ENCODE data around the gene MED15. TPM values are rescaled to one million over a fixed set of nuclear protein-coding genes. Genes with fewer than 3 reads are reported as not detected.

MED15 gene
- total and polyA plus RNA-seq, 2 of the 8 experiments (the other 6 are each of a cell fraction or from before 2014, with no cell fraction given), result 28.3 to 57.1 TPM

- H3K9me3 ChIP-seq (ENCODE audit: insufficient read depth in 2 of 2, low read depth in 1 of 2, low read length in 1 of 2), result no peaks in the 10 kb centered on the region
- H2AFZ ChIP-seq (ENCODE audit: low read length), result no peak overlapping the region
- no peaks in the 10 kb centered on the region for H3K4me1 ChIP-seq (replicated peaks in 1 of 4; ENCODE audit: control insufficient read depth in 3 of 4, insufficient read depth in 4 of 4, low read length in 3 of 4)
- no peak overlapping the region for H3K23ac ChIP-seq (ENCODE audit: insufficient read length)
- H4K5ac ChIP-seq (ENCODE audit: insufficient read length, low read depth, low read length), result no peak overlapping the region
- no peak overlapping the region for H3K4me3 ChIP-seq (ENCODE audit: extremely low read depth in 1 of 4, insufficient read depth in 2 of 4, low read depth in 3 of 4, low read length in 4 of 4)
- H3K36me3 ChIP-seq (ENCODE audit: control insufficient read depth in 2 of 4, insufficient read depth in 4 of 4, low read length in 3 of 4), result no peaks in the 10 kb centered on the region
- 94% methylated on average over 4 of the region's 5 CpGs; no CpG with 5 or more reads in 1 of the 2 experiments for WGBS, 2 experiments (ENCODE audit: extremely low coverage in 1 of 2, insufficient coverage in 1 of 2, insufficient read length in 1 of 2, insufficient replicate concordance in 2 of 2, low coverage in 1 of 2, low lambda C conversion rate in 2 of 2, missing lambda C conversion rate in 1 of 2)
- no peak overlapping the region for H3K18ac ChIP-seq (ENCODE audit: extremely low read depth, low read length)
- H3K79me1 ChIP-seq (ENCODE audit: low read depth, low read length), result no peaks in the 10 kb centered on the region
- H3K23me2 ChIP-seq (ENCODE audit: low read depth, low read length), result no peaks in the 10 kb centered on the region
- FAIRE-seq (no peak), DNase-seq (ENCODE audit: low read depth in 1 of 2, low spot score in 2 of 2) (no peak)
- no peak overlapping the region for H2BK20ac ChIP-seq (ENCODE audit: low read length)
- no peaks in the 10 kb centered on the region; a peak in 1 of 7 replicates for H3K27me3 ChIP-seq (replicated peaks in 1 of 4; ENCODE audit: control insufficient read depth in 3 of 4, extremely low read depth in 1 of 4, insufficient read depth in 3 of 4, low read length in 3 of 4)
- no peak for TF ChIP-seq TEAD4 (IDR thresholded peaks at IDR 0.05; ENCODE audit: low read depth, low read length)
- TF ChIP-seq, protein P1, sequence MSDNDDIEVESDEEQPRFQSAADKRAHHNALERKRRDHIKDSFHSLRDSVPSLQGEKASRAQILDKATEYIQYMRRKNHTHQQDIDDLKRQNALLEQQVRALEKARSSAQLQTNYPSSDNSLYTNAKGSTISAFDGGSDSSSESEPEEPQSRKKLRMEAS (IDR thresholded peaks at IDR 0.05), result no peak
- H3K4me2 ChIP-seq (ENCODE audit: insufficient read depth in 1 of 2, low read depth in 2 of 2, low read length in 2 of 2), result no peak overlapping the region
- H2AK5ac ChIP-seq (ENCODE audit: low read depth, low read length), result no peak overlapping the region
- H3K27ac ChIP-seq (ENCODE audit: low read depth, low read length), result no peak overlapping the region
- no peak overlapping the region for H3K14ac ChIP-seq (ENCODE audit: insufficient read length)
- no peak overlapping the region for H2BK12ac ChIP-seq (ENCODE audit: low read depth, low read length)
- H2BK120ac ChIP-seq (replicated peaks; ENCODE audit: low read depth, low read length), result no peak overlapping the region
- H4K20me1 ChIP-seq (replicated peaks in 1 of 2; ENCODE audit: control insufficient read depth in 1 of 2, insufficient read depth in 2 of 2, low read length in 2 of 2), result no peaks in the 10 kb centered on the region
- CTCF ChIA-PET (ENCODE audit: partially characterized antibody), result no interaction called here
- H3K79me2 ChIP-seq (ENCODE audit: control insufficient read depth in 1 of 2, insufficient read depth in 2 of 2, low read length in 2 of 2), result no peaks in the 10 kb centered on the region
- no peak overlapping the region for H3K56ac ChIP-seq (replicated peaks; ENCODE audit: insufficient read length, low read depth, low read length)
- POLR2A ChIA-PET (ENCODE audit: partially characterized antibody), result no interaction called here
- H3K9ac ChIP-seq (replicated peaks in 1 of 4; ENCODE audit: extremely low read depth in 1 of 4, low read depth in 3 of 4, low read length in 3 of 4), result no peak overlapping the region
- no peak overlapping the region for H2BK5ac ChIP-seq (ENCODE audit: low read depth, low read length)
- H4K8ac ChIP-seq (ENCODE audit: extremely low read depth, insufficient read depth, low read length), result no peak overlapping the region
- no peak overlapping the region for H2BK15ac ChIP-seq (ENCODE audit: low read length)
- no peak overlapping the region for H4K91ac ChIP-seq (replicated peaks; ENCODE audit: insufficient read length, low read length)
- H3K4ac ChIP-seq (replicated peaks; ENCODE audit: insufficient read length, low read depth, low read length), result no peak overlapping the region
Measured at GRCh38 chr22:20624161-20624616, 116.8 kb downstream of the MED15 start.

Data from H1 (cell line).